SK-N-SH (cell line): ENCODE data around the gene PPRC1. TPM values are rescaled to one million over a fixed set of nuclear protein-coding genes. Genes with fewer than 3 reads are reported as not detected.

Source experiments
- CTCF ChIA-PET: fragments of 300-600, 350-600 bp; formaldehyde crosslinking; extraction: SDS; loops from one replicate; lab custom pipeline; 2021; lab: Yijun Ruan, JAX
- POLR2A ChIA-PET: fragments of 350-600 bp; sonication (Branson Sonifier 250); formaldehyde crosslinking; extraction: SDS; loops from one replicate; lab custom pipeline; 2020; ENCODE audit warnings: antibody characterized with exemption, inconsistent platforms; lab: Yijun Ruan, JAX
- DNase-seq: peaks from one replicate; pipeline ENCODE4 v3.0.0; 2012
- H2AFZ ChIP-seq: fragments of 200-600 bp; sonication (generic); 2 replicates; pipeline ENCODE4 v1.8.1; 2016; ENCODE audit warnings: antibody characterized with exemption, mild to moderate bottlenecking, low read depth
- H3F3A ChIP-seq: fragments of 200-600 bp; sonication (generic); replicated peaks from 2 replicates; pipeline ENCODE3; 2016; ENCODE audit warnings: antibody characterized with exemption, mild to moderate bottlenecking; ENCODE audit not compliant: insufficient read depth
- H3K27ac ChIP-seq, 2 experiments: fragments of 200-500 bp in 1 of 2; fragments of 200-600 bp in 1 of 2; sonication (Bioruptor generic) in 1 of 2; sonication (generic), shearing (Covaris generic) in 1 of 2; 2 replicates each; pipeline versions ENCODE4 v1.5.1 to v1.6.1; 2014 to 2016; ENCODE audit warnings: low read depth in 2 of 2, inconsistent platforms in 1 of 2, low read length in 1 of 2, mild to moderate bottlenecking in 1 of 2, mixed read lengths in 1 of 2
- H3K27me3 ChIP-seq: fragments of 200-600 bp; sonication (generic), shearing (Covaris generic); 2 replicates; pipeline ENCODE4 v1.6.1; 2016; ENCODE audit warnings: mixed run types; ENCODE audit not compliant: insufficient read depth
- H3K36me3 ChIP-seq, 2 experiments: fragments of 200-500 bp in 1 of 2; fragments of 200-600 bp in 1 of 2; sonication (Bioruptor generic) in 1 of 2; sonication (generic) in 1 of 2; replicated peaks in 1 of 2; 2 replicates each; pipeline versions ENCODE3 to v1.5.1; 2014 to 2016; ENCODE audit warnings: low read length in 1 of 2, mild to moderate bottlenecking in 1 of 2; ENCODE audit not compliant: insufficient read depth in 2 of 2, control insufficient read depth in 1 of 2
- H3K4me1 ChIP-seq, 2 experiments: fragments of 200-500 bp in 1 of 2; fragments of 200-600 bp in 1 of 2; sonication (Bioruptor generic) in 1 of 2; sonication (generic), shearing (Covaris generic) in 1 of 2; 2 replicates each; pipeline versions ENCODE4 v1.5.1 to v1.6.1; 2014 to 2016; ENCODE audit warnings: low read depth in 1 of 2, low read length in 1 of 2, mixed run types in 1 of 2; ENCODE audit not compliant: insufficient read depth in 2 of 2, control insufficient read depth in 1 of 2
- H3K4me2 ChIP-seq: fragments of 200-600 bp; sonication (generic), shearing (Covaris generic); 2 replicates; pipeline ENCODE4 v1.6.1; 2017; ENCODE audit warnings: mixed run types
- H3K4me3 ChIP-seq, 2 experiments: fragments of 200-500 bp in 1 of 2; fragments of 200-600 bp in 1 of 2; sonication (Bioruptor generic) in 1 of 2; sonication (generic), shearing (Covaris generic) in 1 of 2; 2 replicates each; pipeline versions ENCODE4 v1.5.1 to v1.8.1; 2014 to 2016; ENCODE audit warnings: low read depth in 2 of 2, inconsistent platforms in 1 of 2, low read length in 1 of 2, mild to moderate bottlenecking in 1 of 2, mixed read lengths in 1 of 2, moderate library complexity in 1 of 2
- H3K79me2 ChIP-seq: fragments of 200-600 bp; sonication (generic); 2 replicates; pipeline ENCODE4 v1.8.1; 2017; ENCODE audit warnings: mild to moderate bottlenecking; ENCODE audit not compliant: insufficient read depth
- H3K9ac ChIP-seq: fragments of 200-600 bp; sonication (generic); 2 replicates; pipeline ENCODE4 v1.6.1; 2017; ENCODE audit warnings: mixed run types
- H3K9me2 ChIP-seq: fragments of 200-600 bp; sonication (generic); 2 replicates; pipeline ENCODE4 v1.6.1; 2017; ENCODE audit warnings: mixed run types
- H3K9me3 ChIP-seq: fragments of 200-600 bp; sonication (generic); 2 replicates; pipeline ENCODE4 v1.6.1; 2017; ENCODE audit warnings: mixed run types, mild to moderate bottlenecking, moderate library complexity
- H4K20me1 ChIP-seq: fragments of 200-600 bp; sonication (generic); 2 replicates; pipeline ENCODE4 v1.6.1; 2017; ENCODE audit warnings: mild to moderate bottlenecking, mixed run types; ENCODE audit not compliant: insufficient read depth
- CHD2 ChIP-seq: fragments of 150-350 bp; IDR thresholded peaks from 2 replicates; pipeline ENCODE4 v1.6.1; 2018; ENCODE audit warnings: low read length; ENCODE audit not compliant: partially characterized antibody
- EP300 ChIP-seq, 2 experiments: IDR thresholded peaks; 2 replicates each; pipeline versions ENCODE4 v1.4.0 to v1.6.1; 2012; ENCODE audit warnings: borderline replicate concordance in 1 of 2, low read depth in 1 of 2, low read length in 1 of 2
- EZH2phosphoT487 ChIP-seq: fragments of 200-600 bp; sonication (generic); IDR thresholded peaks from 2 replicates; pipeline ENCODE4 v1.6.1; 2017; ENCODE audit warnings: low read depth, mixed run types, mild to moderate bottlenecking, antibody characterized with exemption, moderate library complexity, borderline replicate concordance
- FOXM1 ChIP-seq: IDR thresholded peaks from 2 replicates; pipeline ENCODE4 v1.4.0; 2012; ENCODE audit warnings: low read depth, mild to moderate bottlenecking
- GATA2 ChIP-seq: sonication (generic); formaldehyde crosslinking; IDR thresholded peaks from 2 replicates; pipeline ENCODE4 v1.5.0; 2020; ENCODE audit warnings: mild to moderate bottlenecking, missing genetic modification reagents
- JUND ChIP-seq: IDR thresholded peaks from 2 replicates; pipeline ENCODE4 v1.4.0; 2012
- MAX ChIP-seq: IDR thresholded peaks from 2 replicates; pipeline ENCODE4 v1.4.0; 2012; ENCODE audit warnings: low read depth
- MEF2A ChIP-seq: IDR thresholded peaks from 2 replicates; pipeline ENCODE4 v1.4.0; 2012; ENCODE audit warnings: low read depth, borderline replicate concordance
- MXI1 ChIP-seq: IDR thresholded peaks from 2 replicates; pipeline ENCODE4 v1.6.1; 2012; ENCODE audit warnings: mild to moderate bottlenecking, low read depth, low read length, improper control_type of control experiment
- NFIC ChIP-seq: IDR thresholded peaks from 2 replicates; pipeline ENCODE4 v1.4.0; 2012; ENCODE audit warnings: borderline replicate concordance
- PBX3 ChIP-seq: IDR thresholded peaks from 2 replicates; pipeline ENCODE4; 2012
- POLR2AphosphoS5 ChIP-seq: IDR thresholded peaks from 2 replicates; pipeline ENCODE4 v1.6.1; 2012; ENCODE audit warnings: low read depth, low read length
- RAD21 ChIP-seq: IDR thresholded peaks from 2 replicates; pipeline ENCODE4 v1.6.1; 2012; ENCODE audit warnings: mild to moderate bottlenecking, low read length
- RCOR1 ChIP-seq: fragments of 150-350 bp; IDR thresholded peaks from 2 replicates; pipeline ENCODE4 v1.6.1; 2017; ENCODE audit warnings: antibody characterized with exemption, low read length
- RXRA ChIP-seq: IDR thresholded peaks from 2 replicates; pipeline ENCODE4 v1.4.0; 2012; ENCODE audit warnings: low read depth, mild to moderate bottlenecking, borderline replicate concordance
- SIN3A ChIP-seq: IDR thresholded peaks from 2 replicates; pipeline ENCODE4 v1.6.1; 2012; ENCODE audit warnings: low read depth, mild to moderate bottlenecking, low read length, moderate library complexity, borderline replicate concordance
- TCF12 ChIP-seq: IDR thresholded peaks from 2 replicates; pipeline ENCODE4 v1.4.0; 2012
- TEAD4 ChIP-seq: IDR thresholded peaks from 2 replicates; pipeline ENCODE4 v1.4.0; 2012; ENCODE audit warnings: mild to moderate bottlenecking, borderline replicate concordance; ENCODE audit not compliant: insufficient read depth
- YY1 ChIP-seq: IDR thresholded peaks from 2 replicates; pipeline ENCODE4 v1.4.0; 2012; ENCODE audit warnings: low read depth, mild to moderate bottlenecking
- ZBTB33 ChIP-seq: IDR thresholded peaks from 2 replicates; pipeline ENCODE4 v1.4.0; 2012; ENCODE audit warnings: low read depth, borderline replicate concordance
- WGBS: methylation state at CpG from one replicate; pipeline ENCODE4 v1.1.6; 2017; ENCODE audit warnings: low lambda C conversion rate; 5-methylcytosine and 5-hydroxymethylcytosine counted together
- polyA plus RNA-seq, 3 experiments: library from polyadenylated mRNA; depleted of rRNA; stranded (reverse); fragments of >200 nt; gene quantifications; 2 replicates each; pipeline ENCODE4 v1.2.3, GENCODE V29; 2012
- TF ChIP-seq, protein P1 (sequence below): fragments of 200-600 bp; sonication (generic); IDR thresholded peaks from 2 replicates; pipeline ENCODE4 v1.6.1; 2017; ENCODE audit warnings: antibody characterized with exemption, mild to moderate bottlenecking, moderate library complexity

The PPRC1 gene
- polyA plus RNA-seq, 1 of the 3 experiments (the other 2 are of a cell fraction) = 23.1 TPM

DNA sequence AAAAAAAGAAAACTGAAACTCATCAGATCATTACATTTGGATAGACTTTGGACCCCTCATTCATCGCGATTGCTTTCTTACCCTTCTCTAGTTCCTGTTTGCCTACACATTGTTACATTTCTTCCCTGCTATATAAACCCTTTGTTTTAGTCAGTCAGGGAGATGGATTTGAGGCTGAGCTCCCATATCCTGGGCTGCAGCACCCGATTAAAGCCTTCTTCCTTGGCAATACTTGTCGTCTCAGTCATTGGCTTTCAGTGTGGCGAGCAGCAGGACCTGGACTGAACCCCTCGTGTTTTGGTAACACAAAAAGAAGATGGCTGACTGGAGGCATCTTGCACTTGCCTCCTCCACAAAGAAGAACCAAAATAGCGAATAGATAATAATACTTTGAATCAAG, 59.1 kb downstream of the PPRC1 start:
- TF ChIP-seq, protein P1, sequence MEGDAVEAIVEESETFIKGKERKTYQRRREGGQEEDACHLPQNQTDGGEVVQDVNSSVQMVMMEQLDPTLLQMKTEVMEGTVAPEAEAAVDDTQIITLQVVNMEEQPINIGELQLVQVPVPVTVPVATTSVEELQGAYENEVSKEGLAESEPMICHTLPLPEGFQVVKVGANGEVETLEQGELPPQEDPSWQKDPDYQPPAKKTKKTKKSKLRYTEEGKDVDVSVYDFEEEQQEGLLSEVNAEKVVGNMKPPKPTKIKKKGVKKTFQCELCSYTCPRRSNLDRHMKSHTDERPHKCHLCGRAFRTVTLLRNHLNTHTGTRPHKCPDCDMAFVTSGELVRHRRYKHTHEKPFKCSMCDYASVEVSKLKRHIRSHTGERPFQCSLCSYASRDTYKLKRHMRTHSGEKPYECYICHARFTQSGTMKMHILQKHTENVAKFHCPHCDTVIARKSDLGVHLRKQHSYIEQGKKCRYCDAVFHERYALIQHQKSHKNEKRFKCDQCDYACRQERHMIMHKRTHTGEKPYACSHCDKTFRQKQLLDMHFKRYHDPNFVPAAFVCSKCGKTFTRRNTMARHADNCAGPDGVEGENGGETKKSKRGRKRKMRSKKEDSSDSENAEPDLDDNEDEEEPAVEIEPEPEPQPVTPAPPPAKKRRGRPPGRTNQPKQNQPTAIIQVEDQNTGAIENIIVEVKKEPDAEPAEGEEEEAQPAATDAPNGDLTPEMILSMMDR = no peak
- TF ChIP-seq CHD2 = no peak
- no peak for TF ChIP-seq EP300 (IDR thresholded peaks at IDR 0.05; ENCODE audit: borderline replicate concordance in 1 of 2, low read depth in 1 of 2, low read length in 1 of 2)
- TF ChIP-seq TEAD4 = no peak
- TF ChIP-seq SIN3A = no peak
- no peak for TF ChIP-seq RCOR1
- no peak for TF ChIP-seq EZH2phosphoT487
- no peak for TF ChIP-seq POLR2AphosphoS5
- TF ChIP-seq ZBTB33 = no peak
- no peak overlapping the region for H3K27ac ChIP-seq
- H3F3A ChIP-seq = no peaks in the 10 kb centered on the region
- no peaks in the 10 kb centered on the region for H3K9me2 ChIP-seq
- 37% methylated on average over 7 of the region's 7 CpGs for WGBS
- H4K20me1 ChIP-seq = no peaks in the 10 kb centered on the region
- ChIA-PET CTCF (interaction anchor here (1.3 kb wide), 1 partner anchor 38 kb away, joined by 3 read pairs; no protein-coding TSS in a partner anchor), POLR2A (interaction anchor here (0.6 kb wide), 1 partner anchor 28 kb away, joined by 3 read pairs; no protein-coding TSS in a partner anchor)
- H3K4me2 ChIP-seq = no peak overlapping the region
- no peak for DNase-seq
- H3K9ac ChIP-seq = no peak overlapping the region
- H3K79me2 ChIP-seq = no peaks in the 10 kb centered on the region
- H3K4me1 ChIP-seq = no peaks in the 10 kb centered on the region; a peak in 1 of 4 replicates
- no peaks in the 10 kb centered on the region for H3K27me3 ChIP-seq
- no peak overlapping the region for H2AFZ ChIP-seq
- no peaks in the 10 kb centered on the region for H3K9me3 ChIP-seq
- H3K4me3 ChIP-seq = no peak overlapping the region
- H3K36me3 ChIP-seq = no peaks in the 10 kb centered on the region

DNA sequence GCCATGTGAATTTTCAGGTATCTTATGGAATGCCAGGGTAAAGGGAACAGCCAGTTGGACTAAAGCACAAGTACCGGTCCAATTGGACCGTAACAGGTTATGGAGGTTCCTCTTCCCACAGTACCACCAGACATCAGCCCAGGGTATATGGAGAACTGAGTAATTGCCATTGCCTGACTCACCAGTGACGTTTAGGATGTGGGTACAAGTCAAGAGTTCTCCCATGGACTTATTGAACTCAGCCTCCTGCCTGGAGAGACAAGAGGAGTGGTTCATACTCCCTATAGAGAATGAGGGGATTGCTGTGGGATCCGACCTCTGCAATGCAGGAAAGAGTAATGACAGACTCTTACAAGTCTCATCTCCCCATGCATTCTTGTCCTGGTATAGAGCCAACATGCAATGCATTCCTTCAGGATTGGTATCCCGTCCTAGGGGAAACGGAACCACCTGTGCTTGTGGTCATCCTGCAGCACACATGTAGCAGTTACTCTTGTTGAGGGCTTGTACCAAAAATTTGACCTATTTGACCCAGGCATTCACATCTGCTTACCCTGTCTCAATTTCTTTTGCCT, 62.5 kb downstream of the PPRC1 start:
- H3K9me3 ChIP-seq = no peaks in the 10 kb centered on the region
- POLR2A ChIA-PET = no interaction called here
- TF ChIP-seq POLR2AphosphoS5 (no peak), RXRA (no peak), PBX3 (no peak), JUND (no peak), GATA2 (no peak), MXI1 (no peak), SIN3A (no peak), MEF2A (no peak), EZH2phosphoT487 (no peak), RAD21 (no peak), NFIC (no peak), EP300 (IDR thresholded peaks at IDR 0.05; ENCODE audit: borderline replicate concordance in 1 of 2, low read depth in 1 of 2, low read length in 1 of 2) (no peak), TCF12 (no peak), TEAD4 (no peak), FOXM1 (no peak), YY1 (no peak), RCOR1 (no peak), MAX (no peak)
- TF ChIP-seq, all 33 proteins: peak for 0
- no peaks in the 10 kb centered on the region for H3K79me2 ChIP-seq
- H3K4me1 ChIP-seq = no peaks in the 10 kb centered on the region
- DNase-seq = no peak
- no peak overlapping the region for H2AFZ ChIP-seq
- no peak overlapping the region for H3K27ac ChIP-seq
- WGBS = 47% methylated on average over 6 of the region's 6 CpGs
- no peak overlapping the region for H3K4me2 ChIP-seq
- H3K4me3 ChIP-seq = no peak overlapping the region
- CTCF ChIA-PET = no interaction called here
- no peaks in the 10 kb centered on the region; the same call in 1 of the 2 replicates for H3K27me3 ChIP-seq
- H3K9ac ChIP-seq = no peak overlapping the region
- no peaks in the 10 kb centered on the region for H3F3A ChIP-seq
- H3K36me3 ChIP-seq = no peaks in the 10 kb centered on the region
- H4K20me1 ChIP-seq = no peaks in the 10 kb centered on the region
- no peaks in the 10 kb centered on the region for H3K9me2 ChIP-seq
